Stomach (tissue), 4 donors: ENCODE measurements around the gene TP53RK.

Source experiments
- EP300 ChIP-seq: sonication (generic); formaldehyde crosslinking; IDR thresholded peaks from one replicate; pipeline ENCODE4 v1.6.1; 2017; ENCODE audit warnings: antibody characterized with exemption
- POLR2A ChIP-seq, 4 donors: fragments of 450-650 bp; IDR thresholded peaks; one replicate each; pipeline ENCODE4 v1.6.1; 2016; ENCODE audit warnings: antibody characterized with exemption in 4 of 4, control low read depth in 2 of 4, mild to moderate bottlenecking in 1 of 4, moderate library complexity in 1 of 4
- POLR2AphosphoS5 ChIP-seq, 3 donors: sonication (generic); formaldehyde crosslinking; IDR thresholded peaks; one replicate each; pipeline ENCODE4 v1.6.1; 2016; ENCODE audit warnings: antibody characterized with exemption in 3 of 3
- TF ChIP-seq, protein P1 (sequence below), 7 experiments: fragments of 450-650 bp in 4 of 7; fragments of 200-600 bp in 3 of 7; sonication (generic) in 3 of 7; IDR thresholded peaks; one replicate each; pipeline ENCODE4 v1.5.1; 2016 to 2019; ENCODE audit warnings: antibody characterized with exemption in 7 of 7, control low read depth in 2 of 7, mild to moderate bottlenecking in 1 of 7

- TF ChIP-seq, protein P1, sequence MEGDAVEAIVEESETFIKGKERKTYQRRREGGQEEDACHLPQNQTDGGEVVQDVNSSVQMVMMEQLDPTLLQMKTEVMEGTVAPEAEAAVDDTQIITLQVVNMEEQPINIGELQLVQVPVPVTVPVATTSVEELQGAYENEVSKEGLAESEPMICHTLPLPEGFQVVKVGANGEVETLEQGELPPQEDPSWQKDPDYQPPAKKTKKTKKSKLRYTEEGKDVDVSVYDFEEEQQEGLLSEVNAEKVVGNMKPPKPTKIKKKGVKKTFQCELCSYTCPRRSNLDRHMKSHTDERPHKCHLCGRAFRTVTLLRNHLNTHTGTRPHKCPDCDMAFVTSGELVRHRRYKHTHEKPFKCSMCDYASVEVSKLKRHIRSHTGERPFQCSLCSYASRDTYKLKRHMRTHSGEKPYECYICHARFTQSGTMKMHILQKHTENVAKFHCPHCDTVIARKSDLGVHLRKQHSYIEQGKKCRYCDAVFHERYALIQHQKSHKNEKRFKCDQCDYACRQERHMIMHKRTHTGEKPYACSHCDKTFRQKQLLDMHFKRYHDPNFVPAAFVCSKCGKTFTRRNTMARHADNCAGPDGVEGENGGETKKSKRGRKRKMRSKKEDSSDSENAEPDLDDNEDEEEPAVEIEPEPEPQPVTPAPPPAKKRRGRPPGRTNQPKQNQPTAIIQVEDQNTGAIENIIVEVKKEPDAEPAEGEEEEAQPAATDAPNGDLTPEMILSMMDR (IDR thresholded peaks at IDR 0.05) = no peak
- no peak for TF ChIP-seq POLR2AphosphoS5 (IDR thresholded peaks at IDR 0.05)
- no peak for TF ChIP-seq EP300
- no peak for TF ChIP-seq POLR2A (IDR thresholded peaks at IDR 0.05)
These were observed 6.1 kb downstream of the TP53RK start for GRCh38 chr20:46683011-46683667.
